HepG2 (cell line): Measurements from ENCODE around the gene VGF. TPM values are rescaled to one million over a fixed set of nuclear protein-coding genes. Genes with fewer than 3 reads are reported as not detected.

Experiments used
- CCAR2 ChIP-seq: fragments of 200-400 bp; formaldehyde crosslinking; optimal IDR thresholded peaks from 2 replicates; pipeline ENCODE3; 2018; ENCODE audit warnings: low read depth, mild to moderate bottlenecking, low read length, moderate library complexity
- CHD4 ChIP-seq: fragments of 200-600 bp; sonication (generic); IDR thresholded peaks from 2 replicates; pipeline ENCODE4 v1.7.0; 2017; ENCODE audit warnings: mild to moderate bottlenecking, low read length, borderline replicate concordance
- CREB1 ChIP-seq, 2 experiments: fragments of 450-650 bp in 1 of 2; IDR thresholded peaks; 2 replicates each; pipeline ENCODE4 v1.6.1; 2016 to 2017; ENCODE audit warnings: control low read depth in 1 of 2, mild to moderate bottlenecking in 1 of 2, missing compliant biosample characterization in 1 of 2, missing genetic modification characterization in 1 of 2
- FIP1L1 ChIP-seq: fragments of 200-400 bp; formaldehyde crosslinking; IDR thresholded peaks from 2 replicates; pipeline ENCODE4 v1.6.1; 2018; ENCODE audit warnings: low read depth, mild to moderate bottlenecking, low read length, moderate library complexity, borderline replicate concordance; ENCODE audit not compliant: insufficient read depth
- KLF16 ChIP-seq, 2 experiments: sonication (generic) in 1 of 2; formaldehyde crosslinking in 1 of 2; IDR thresholded peaks; 2 replicates each; pipeline versions ENCODE4 v1.6.1 to v1.8.0; 2016 to 2023; ENCODE audit warnings: missing genetic modification reagents in 2 of 2, missing compliant biosample characterization in 1 of 2
- LCORL ChIP-seq, 2 experiments: fragments of 450-650 bp in 1 of 2; sonication (generic) in 1 of 2; formaldehyde crosslinking in 1 of 2; IDR thresholded peaks; 2 replicates each; pipeline versions ENCODE4 v1.5.0 to v1.6.1; 2017 to 2020; ENCODE audit warnings: antibody characterized with exemption in 1 of 2, missing genetic modification reagents in 1 of 2
- NFIB ChIP-seq: sonication (generic); formaldehyde crosslinking; IDR thresholded peaks from 2 replicates; pipeline ENCODE4 v1.9.0; 2021; ENCODE audit warnings: missing genetic modification reagents, mild to moderate bottlenecking, borderline replicate concordance
- RXRA ChIP-seq: sonication (generic); formaldehyde crosslinking; IDR thresholded peaks from 2 replicates; pipeline ENCODE4 v1.5.1; 2020; ENCODE audit warnings: missing genetic modification reagents
- SMAD3 ChIP-seq: sonication (generic); formaldehyde crosslinking; IDR thresholded peaks from 2 replicates; pipeline ENCODE4 v1.4.0; 2020; ENCODE audit warnings: missing genetic modification reagents
- SNAPC2 ChIP-seq: sonication (generic); formaldehyde crosslinking; IDR thresholded peaks from 2 replicates; pipeline ENCODE4 v1.8.1; 2022; ENCODE audit warnings: mild to moderate bottlenecking, missing genetic modification reagents
- SOX6 ChIP-seq, 2 experiments: fragments of 450-650 bp in 1 of 2; sonication (generic) in 1 of 2; formaldehyde crosslinking in 1 of 2; IDR thresholded peaks; 2 replicates each; pipeline versions ENCODE4 v1.4.0 to v1.6.1; 2017 to 2020; ENCODE audit warnings: antibody characterized with exemption in 1 of 2, mild to moderate bottlenecking in 1 of 2, missing genetic modification reagents in 1 of 2
- TBL1XR1 ChIP-seq: fragments of 150-350 bp; IDR thresholded peaks from 2 replicates; pipeline ENCODE4 v1.6.1; 2014; ENCODE audit warnings: borderline replicate concordance, low read length; ENCODE audit not compliant: partially characterized antibody
- ZBTB7A ChIP-seq: sonication (generic); formaldehyde crosslinking; IDR thresholded peaks from 2 replicates; pipeline ENCODE4 v1.8.0; 2022; ENCODE audit warnings: mild to moderate bottlenecking, missing genetic modification reagents
- ZFP82 ChIP-seq: sonication (generic); formaldehyde crosslinking; IDR thresholded peaks from 2 replicates; pipeline ENCODE4 v1.5.1; 2020; ENCODE audit warnings: mild to moderate bottlenecking, missing genetic modification reagents, borderline replicate concordance
- ZNF451 ChIP-seq: sonication (generic); formaldehyde crosslinking; IDR thresholded peaks from 2 replicates; pipeline ENCODE4 v1.5.0; 2020; ENCODE audit warnings: mild to moderate bottlenecking, missing genetic modification reagents
- ZNF614 ChIP-seq: IDR thresholded peaks from 2 replicates; pipeline ENCODE4 v1.6.1; 2018; ENCODE audit warnings: missing biosample characterization, missing genetic modification reagents, inconsistent platforms, borderline replicate concordance
- polyA plus RNA-seq, 8 experiments: library from polyadenylated mRNA; depleted of rRNA in 3 of 8; stranded (reverse) in 7 of 8; unstranded in 1 of 8; fragments of >200 nt; fragmentation: Illumina TruSeq in 4 of 8; extraction: Trizol in 4 of 8; gene quantifications; 2 replicates each; pipeline versions ENCODE4 v1.2.1 to v1.2.3, GENCODE V29; 2011 to 2016; ENCODE audit warnings: low read depth in 4 of 8, missing spikeins in 1 of 8, mixed read lengths in 1 of 8; ENCODE audit not compliant: insufficient read depth in 1 of 8
- total RNA-seq, 5 experiments: library from RNA; depleted of rRNA; stranded (reverse); fragments of >200 nt; fragmentation: Illumina TruSeq; extraction: Trizol; gene quantifications; 2 replicates each; pipeline ENCODE4 v1.2.3, GENCODE V29; 2016; ENCODE audit warnings: low read depth in 1 of 5
- TF ChIP-seq, protein P1 (sequence below): sonication (generic); formaldehyde crosslinking; IDR thresholded peaks from 2 replicates; pipeline ENCODE4 v1.4.0; 2020; ENCODE audit warnings: missing genetic modification reagents
- TF ChIP-seq, protein P2 (sequence below): sonication (generic); formaldehyde crosslinking; IDR thresholded peaks from 2 replicates; pipeline ENCODE4 v1.5.0; 2020; ENCODE audit warnings: mild to moderate bottlenecking, missing genetic modification reagents
- TF ChIP-seq, protein P3 (sequence below): sonication (generic); formaldehyde crosslinking; IDR thresholded peaks from 2 replicates; pipeline ENCODE4 v1.4.0; 2020; ENCODE audit warnings: missing genetic modification reagents

The VGF gene
- total and polyA plus RNA-seq, 2 of the 13 experiments (the other 11 are each of a cell fraction or from before 2014, with no cell fraction given), result 0.12 to 0.46 TPM

DNA sequence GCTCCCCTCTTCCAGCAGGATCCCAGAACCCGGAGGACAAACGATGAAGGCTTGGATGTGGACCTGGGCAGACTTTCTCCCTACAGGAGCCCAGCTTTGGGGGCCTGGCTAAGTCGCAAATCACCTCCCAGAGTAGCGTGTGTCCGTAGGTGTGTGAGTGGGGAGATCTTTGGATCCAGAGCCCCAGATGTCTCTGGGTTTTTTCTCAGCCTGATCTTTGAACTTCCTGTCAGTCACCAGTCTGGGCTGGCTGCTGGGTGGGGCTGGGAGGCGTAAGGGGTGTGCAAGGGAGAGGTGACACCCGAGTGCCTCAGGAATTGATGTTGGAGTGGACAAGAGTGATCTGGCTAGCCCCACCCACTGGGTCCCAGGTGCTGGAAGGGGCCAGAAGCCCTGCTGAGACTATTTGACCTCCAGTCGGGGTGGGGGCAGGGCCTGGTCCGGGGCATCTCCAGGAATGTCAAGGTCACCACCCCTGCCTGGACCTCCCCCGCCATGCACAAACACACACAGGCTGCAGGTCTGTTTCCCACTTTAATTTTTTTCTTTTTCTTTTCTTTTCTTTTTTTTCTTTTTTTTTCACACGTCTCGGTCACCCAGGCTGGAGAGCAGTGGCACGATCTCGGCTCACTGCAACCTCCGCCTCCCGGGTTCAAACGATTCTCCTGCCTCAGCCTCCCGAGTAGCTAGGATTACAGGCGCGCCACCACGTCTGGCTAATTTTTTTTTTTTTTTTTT is 35.7 kb upstream of the VGF start, which contains the start of gene MOGAT3 (continued):
- TF ChIP-seq, protein P1, sequence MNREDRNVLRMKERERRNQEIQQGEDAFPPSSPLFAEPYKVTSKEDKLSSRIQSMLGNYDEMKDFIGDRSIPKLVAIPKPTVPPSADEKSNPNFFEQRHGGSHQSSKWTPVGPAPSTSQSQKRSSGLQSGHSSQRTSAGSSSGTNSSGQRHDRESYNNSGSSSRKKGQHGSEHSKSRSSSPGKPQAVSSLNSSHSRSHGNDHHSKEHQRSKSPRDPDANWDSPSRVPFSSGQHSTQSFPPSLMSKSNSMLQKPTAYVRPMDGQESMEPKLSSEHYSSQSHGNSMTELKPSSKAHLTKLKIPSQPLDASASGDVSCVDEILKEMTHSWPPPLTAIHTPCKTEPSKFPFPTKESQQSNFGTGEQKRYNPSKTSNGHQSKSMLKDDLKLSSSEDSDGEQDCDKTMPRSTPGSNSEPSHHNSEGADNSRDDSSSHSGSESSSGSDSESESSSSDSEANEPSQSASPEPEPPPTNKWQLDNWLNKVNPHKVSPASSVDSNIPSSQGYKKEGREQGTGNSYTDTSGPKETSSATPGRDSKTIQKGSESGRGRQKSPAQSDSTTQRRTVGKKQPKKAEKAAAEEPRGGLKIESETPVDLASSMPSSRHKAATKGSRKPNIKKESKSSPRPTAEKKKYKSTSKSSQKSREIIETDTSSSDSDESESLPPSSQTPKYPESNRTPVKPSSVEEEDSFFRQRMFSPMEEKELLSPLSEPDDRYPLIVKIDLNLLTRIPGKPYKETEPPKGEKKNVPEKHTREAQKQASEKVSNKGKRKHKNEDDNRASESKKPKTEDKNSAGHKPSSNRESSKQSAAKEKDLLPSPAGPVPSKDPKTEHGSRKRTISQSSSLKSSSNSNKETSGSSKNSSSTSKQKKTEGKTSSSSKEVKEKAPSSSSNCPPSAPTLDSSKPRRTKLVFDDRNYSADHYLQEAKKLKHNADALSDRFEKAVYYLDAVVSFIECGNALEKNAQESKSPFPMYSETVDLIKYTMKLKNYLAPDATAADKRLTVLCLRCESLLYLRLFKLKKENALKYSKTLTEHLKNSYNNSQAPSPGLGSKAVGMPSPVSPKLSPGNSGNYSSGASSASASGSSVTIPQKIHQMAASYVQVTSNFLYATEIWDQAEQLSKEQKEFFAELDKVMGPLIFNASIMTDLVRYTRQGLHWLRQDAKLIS, result peak; percentile 55; the same call in 1 of the 2 replicates
- TF ChIP-seq ZNF614 (peak; percentile 70; the same call in 1 of the 2 replicates), KLF16 (CRISPR knock-in tag; IDR thresholded peaks at IDR 0.05) (peak in 1 of 2 experiments; percentile 72; a peak in 2 of 4 replicates), SOX6 (IDR thresholded peaks at IDR 0.05) (no peak), SOX6 (CRISPR knock-in tag; IDR thresholded peaks at IDR 0.05) (peak; percentile 81), ZNF451 (CRISPR knock-in tag) (no peak), FIP1L1 (no peak), ZFP82 (CRISPR knock-in tag) (peak; percentile 24; the same call in 1 of the 2 replicates), SNAPC2 (no peak), CREB1 (IDR thresholded peaks at IDR 0.05) (peak; percentile 40), CREB1 (CRISPR knock-in tag; IDR thresholded peaks at IDR 0.05) (no peak), ZBTB7A (CRISPR knock-in tag) (peak; percentile 24; the same call in 1 of the 2 replicates), CCAR2 (no peak), CHD4 (peak; percentile 82; the same call in 1 of the 2 replicates), TBL1XR1 (peak; percentile 69), NFIB (CRISPR knock-in tag) (no peak), LCORL (IDR thresholded peaks at IDR 0.05) (peak; percentile 75; the same call in 1 of the 2 replicates), LCORL (CRISPR knock-in tag; IDR thresholded peaks at IDR 0.05) (peak; percentile 96), RXRA (CRISPR knock-in tag) (peak; percentile 95), SMAD3 (peak; percentile 64; the same call in 1 of the 2 replicates)
- TF ChIP-seq, protein P2, sequence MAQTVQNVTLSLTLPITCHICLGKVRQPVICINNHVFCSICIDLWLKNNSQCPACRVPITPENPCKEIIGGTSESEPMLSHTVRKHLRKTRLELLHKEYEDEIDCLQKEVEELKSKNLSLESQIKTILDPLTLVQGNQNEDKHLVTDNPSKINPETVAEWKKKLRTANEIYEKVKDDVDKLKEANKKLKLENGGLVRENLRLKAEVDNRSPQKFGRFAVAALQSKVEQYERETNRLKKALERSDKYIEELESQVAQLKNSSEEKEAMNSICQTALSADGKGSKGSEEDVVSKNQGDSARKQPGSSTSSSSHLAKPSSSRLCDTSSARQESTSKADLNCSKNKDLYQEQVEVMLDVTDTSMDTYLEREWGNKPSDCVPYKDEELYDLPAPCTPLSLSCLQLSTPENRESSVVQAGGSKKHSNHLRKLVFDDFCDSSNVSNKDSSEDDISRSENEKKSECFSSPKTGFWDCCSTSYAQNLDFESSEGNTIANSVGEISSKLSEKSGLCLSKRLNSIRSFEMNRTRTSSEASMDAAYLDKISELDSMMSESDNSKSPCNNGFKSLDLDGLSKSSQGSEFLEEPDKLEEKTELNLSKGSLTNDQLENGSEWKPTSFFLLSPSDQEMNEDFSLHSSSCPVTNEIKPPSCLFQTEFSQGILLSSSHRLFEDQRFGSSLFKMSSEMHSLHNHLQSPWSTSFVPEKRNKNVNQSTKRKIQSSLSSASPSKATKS, result peak; percentile 51; the same call in 1 of the 2 replicates
- TF ChIP-seq, protein P3, sequence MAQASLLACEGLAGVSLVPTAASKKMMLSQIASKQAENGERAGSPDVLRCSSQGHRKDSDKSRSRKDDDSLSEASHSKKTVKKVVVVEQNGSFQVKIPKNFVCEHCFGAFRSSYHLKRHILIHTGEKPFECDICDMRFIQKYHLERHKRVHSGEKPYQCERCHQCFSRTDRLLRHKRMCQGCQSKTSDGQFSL (CRISPR knock-in tag), result peak; percentile 54
